Measurements from ENCODE around the gene ARMC12.

Gene ARMC12

DNA sequence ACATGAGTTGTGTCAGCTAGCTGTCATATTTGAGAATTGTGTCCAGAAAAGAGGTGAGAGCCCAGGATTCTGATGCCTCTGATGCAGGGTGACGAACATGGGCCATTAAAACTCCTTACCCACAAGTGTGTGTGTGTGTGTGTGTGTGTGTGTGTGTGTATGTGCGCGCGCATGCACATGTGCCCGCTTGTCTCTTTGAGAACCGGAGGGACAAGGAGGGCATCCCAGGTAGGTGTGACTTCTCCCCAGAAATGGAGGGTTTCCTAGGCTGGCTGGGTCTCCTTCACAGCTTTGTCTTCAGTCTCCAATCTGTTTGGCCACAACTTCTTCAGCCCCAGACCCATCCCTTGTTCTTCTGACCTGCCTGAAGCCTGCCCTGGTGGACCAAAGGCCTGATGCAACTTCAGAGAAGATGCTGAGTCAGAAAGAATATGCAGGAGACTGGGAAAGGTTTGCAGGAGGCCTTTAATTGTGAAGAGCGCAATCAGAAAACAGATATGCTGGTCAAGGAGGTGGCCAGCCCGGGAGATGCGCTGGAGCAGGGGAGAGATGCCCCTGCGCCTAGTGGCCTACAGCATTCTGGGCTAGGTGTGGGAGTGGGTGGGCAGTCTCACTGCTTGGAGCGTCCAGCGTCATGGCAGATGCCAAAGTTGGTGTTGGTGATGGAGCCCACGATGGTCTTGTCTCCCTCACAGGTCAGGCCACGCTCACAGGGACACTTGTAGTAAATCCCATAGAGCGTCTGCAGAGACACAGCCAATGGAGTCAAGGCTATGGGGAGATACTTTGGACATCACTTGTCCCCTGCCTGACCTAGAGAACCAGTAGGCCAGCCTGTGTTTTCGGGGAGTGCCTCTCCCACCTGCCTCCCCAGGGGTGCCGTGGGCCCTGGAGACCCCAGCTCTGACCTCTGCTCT lies 58.0 kb downstream of the ARMC12 start:
- DNase-seq (ENCODE audit: low read depth) = no peak
- TF ChIP-seq, protein P1, sequence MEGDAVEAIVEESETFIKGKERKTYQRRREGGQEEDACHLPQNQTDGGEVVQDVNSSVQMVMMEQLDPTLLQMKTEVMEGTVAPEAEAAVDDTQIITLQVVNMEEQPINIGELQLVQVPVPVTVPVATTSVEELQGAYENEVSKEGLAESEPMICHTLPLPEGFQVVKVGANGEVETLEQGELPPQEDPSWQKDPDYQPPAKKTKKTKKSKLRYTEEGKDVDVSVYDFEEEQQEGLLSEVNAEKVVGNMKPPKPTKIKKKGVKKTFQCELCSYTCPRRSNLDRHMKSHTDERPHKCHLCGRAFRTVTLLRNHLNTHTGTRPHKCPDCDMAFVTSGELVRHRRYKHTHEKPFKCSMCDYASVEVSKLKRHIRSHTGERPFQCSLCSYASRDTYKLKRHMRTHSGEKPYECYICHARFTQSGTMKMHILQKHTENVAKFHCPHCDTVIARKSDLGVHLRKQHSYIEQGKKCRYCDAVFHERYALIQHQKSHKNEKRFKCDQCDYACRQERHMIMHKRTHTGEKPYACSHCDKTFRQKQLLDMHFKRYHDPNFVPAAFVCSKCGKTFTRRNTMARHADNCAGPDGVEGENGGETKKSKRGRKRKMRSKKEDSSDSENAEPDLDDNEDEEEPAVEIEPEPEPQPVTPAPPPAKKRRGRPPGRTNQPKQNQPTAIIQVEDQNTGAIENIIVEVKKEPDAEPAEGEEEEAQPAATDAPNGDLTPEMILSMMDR (IDR thresholded peaks at IDR 0.05; ENCODE audit: insufficient read depth, low read depth, low read length, missing control alignments) = no peak
- no peak overlapping the region for H3K4me3 ChIP-seq (ENCODE audit: low read depth, low read length)

DNA sequence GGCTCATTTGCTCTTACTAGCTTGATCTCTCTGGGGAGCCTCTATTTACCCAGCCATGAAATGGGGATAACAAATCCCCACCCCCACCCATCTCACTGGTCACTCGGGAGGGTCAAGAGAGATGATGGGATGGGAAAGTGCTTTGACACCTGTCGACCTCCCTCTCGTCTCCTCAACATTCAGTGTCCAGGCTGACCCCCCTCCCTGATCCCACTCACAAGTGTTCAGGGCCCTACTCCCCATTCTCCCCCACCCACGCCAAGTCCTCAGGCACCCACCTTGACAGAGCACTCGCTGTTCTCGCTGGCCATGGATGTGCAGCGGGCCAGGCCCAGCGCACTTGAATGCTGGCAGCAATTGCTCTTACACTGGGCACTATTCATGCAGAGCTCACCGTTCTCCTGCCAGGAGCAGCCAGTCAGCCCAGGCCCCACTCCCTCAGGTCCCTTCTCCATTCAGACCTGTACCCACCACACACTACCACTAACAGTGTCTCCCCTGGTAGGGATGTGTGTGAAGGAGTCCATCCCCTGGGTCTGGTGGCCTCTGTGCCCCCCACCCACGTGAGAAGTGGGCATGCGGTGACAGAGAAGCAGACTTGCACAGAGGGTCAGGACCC lies 58.7 kb downstream of the ARMC12 start:
- H3K4me3 ChIP-seq (ENCODE audit: low read depth, low read length) = no peak overlapping the region
- DNase-seq (ENCODE audit: low read depth) = no peak
- TF ChIP-seq, protein P1 (IDR thresholded peaks at IDR 0.05; ENCODE audit: insufficient read depth, low read depth, low read length, missing control alignments) = no peak

DNA sequence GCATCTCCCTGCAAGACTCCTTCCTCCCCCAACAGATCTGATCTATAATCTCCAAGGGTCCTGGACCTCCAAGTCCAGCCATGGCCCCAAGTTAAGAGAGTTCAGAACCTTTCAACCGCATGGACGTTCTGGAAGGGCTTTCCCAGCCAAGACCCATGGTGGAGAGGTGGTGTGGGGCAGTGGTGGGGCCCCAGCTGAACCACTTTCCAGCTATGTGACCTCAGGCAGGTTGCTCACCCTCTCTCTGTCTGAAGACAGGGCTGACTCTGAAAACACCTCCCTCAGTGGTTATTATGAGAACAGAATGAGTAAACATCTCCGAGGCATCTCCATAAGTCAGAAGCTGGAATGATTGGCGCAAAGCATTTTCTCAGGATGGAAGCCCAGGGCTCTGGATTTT lies 59.4 kb downstream of the ARMC12 start:
- TF ChIP-seq, protein P1 (IDR thresholded peaks at IDR 0.05; ENCODE audit: insufficient read depth, low read depth, low read length, missing control alignments) = no peak
- no peak for DNase-seq (ENCODE audit: low read depth)
- H3K4me3 ChIP-seq (ENCODE audit: low read depth, low read length) = no peak overlapping the region

DNA sequence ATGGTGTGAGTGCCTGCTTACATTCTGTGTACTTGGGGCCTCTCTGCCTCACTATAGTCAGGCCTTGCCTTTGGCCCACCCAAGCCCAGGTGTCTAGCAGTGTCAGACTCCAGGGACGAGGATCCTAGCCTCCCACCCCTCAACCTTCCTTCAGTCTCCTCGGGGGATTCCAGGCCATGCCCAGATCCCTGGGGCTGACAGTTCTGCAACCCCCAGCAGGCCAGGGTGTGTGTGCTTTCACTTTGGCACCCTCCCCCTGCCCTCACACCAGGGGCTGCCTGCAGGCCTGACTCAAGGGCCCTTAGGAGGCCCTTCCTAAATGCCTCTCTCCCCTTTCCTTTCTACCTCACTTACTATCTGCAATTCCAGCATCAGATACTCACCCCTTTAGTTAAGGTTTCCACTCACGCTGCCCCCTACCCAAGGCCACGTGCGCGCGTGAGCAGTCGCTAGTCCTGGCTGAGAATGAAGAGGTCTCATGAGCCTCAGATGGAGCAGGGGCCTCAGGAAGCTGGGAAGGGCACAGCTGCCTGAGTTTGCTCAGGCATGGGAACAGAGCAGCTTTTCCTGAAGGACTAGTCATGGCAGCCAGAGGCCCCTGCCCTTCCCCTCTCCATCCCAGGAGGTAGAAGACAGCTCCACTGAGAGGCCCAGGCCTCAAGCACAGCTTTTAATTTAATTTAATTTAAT lies 61.1 kb downstream of the ARMC12 start:
- TF ChIP-seq, protein P1 (IDR thresholded peaks at IDR 0.05; ENCODE audit: insufficient read depth, low read depth, low read length, missing control alignments) = no peak
- no peak for DNase-seq (ENCODE audit: low read depth)
- no peak overlapping the region for H3K4me3 ChIP-seq (ENCODE audit: low read depth, low read length)
